GM21723 (cell line): ENCODE measurements around the gene ZNF71.

Experiments used
- ATAC-seq: cut with Tn5 transposase; IDR thresholded peaks from one replicate; pipeline ENCODE4 v1.9.1; 2021; ENCODE audit warnings: mild to moderate bottlenecking, moderate library complexity; ENCODE audit not compliant: unreplicated experiment

The ZNF71 gene

DNA sequence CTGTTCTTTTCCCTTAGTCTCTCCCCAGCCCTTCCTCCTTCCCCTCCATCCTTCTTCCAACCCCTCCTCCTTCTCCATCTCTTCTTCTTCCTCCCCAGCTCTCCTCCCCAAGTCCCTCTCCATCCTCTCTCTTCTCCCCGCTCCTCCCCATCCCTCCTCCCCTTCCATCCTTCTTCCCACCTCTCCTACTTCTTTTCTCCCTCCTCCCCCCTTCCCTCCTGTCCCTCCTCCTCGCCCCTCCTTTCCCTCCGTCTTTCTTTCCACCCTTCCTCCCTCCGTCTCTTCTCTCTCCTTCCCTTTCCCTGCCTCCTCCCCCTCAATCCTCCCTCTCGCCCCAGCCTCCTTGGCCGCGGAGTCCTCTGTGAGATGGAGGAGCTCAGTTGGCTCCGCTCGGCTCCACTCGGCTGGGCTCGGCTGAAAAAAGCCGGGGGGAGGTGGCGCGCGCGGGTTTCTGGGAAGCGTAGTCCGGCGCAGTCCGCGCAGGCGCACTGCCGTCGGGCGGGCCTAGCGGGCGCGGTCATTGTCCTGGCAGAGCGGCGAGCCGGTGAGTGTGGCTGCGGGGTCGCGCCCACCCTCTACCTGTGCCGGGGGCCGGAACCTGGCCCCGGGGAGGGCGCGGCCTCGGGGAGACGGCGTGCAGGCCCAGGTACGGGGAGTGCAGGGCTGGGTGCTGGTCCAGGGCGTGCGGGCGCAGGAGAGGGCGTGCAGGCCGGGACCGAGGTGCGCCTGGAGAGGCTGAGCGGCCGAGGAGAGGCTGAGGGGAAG, at the start of gene ZNF71:
TSS of gene ZNF71 (plus strand) at position 520 of the 765 bp plus-strand sequence. CDS start 6,257 bp downstream, outside the sequence.
- peak; percentile 88 for ATAC-seq

DNA sequence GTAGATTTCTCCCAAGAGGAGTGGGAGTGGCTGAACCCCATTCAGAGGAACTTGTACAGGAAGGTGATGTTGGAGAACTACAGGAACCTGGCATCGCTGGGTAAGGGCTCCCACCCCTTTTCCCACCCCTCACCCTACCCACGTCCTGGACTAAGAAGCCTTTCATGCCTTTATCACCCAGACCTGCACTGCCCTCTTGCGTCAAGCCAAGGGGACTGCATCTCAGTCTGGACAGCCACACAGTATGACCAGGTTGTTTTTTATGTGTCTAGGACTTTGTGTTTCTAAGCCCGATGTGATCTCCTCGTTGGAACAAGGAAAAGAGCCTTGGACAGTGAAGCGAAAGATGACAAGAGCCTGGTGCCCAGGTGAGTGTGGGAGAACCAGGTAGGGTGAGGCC, 47.6 kb upstream of the ZNF71 start:
- ATAC-seq: no peak

GRCh38 chr19:56554272-56554869, 40.7 kb upstream of the ZNF71 start:
- ATAC-seq: no peak

- ATAC-seq: no peak
Measured at GRCh38 chr19:56562766-56563165, 32.3 kb upstream of the ZNF71 start.

DNA sequence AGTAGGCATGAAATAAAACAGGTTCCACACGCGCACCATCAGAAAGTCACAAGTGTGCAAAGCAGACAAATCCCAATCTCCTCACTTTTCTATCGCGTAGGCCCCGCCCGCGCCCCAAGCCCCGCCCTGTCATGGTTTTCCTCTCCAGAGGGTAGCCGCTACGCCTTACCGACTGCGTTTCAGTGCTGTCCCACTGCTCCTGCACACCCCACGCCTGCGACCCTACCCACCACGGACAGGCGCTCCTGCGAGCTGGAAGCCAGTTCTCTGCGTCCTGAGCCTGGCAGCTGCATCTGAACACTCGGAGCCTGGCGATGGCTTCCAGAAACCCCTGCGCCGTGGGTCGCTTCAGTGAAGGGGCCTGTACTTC, 28.2 kb upstream of the ZNF71 start:
- ATAC-seq: peak; percentile 16

DNA sequence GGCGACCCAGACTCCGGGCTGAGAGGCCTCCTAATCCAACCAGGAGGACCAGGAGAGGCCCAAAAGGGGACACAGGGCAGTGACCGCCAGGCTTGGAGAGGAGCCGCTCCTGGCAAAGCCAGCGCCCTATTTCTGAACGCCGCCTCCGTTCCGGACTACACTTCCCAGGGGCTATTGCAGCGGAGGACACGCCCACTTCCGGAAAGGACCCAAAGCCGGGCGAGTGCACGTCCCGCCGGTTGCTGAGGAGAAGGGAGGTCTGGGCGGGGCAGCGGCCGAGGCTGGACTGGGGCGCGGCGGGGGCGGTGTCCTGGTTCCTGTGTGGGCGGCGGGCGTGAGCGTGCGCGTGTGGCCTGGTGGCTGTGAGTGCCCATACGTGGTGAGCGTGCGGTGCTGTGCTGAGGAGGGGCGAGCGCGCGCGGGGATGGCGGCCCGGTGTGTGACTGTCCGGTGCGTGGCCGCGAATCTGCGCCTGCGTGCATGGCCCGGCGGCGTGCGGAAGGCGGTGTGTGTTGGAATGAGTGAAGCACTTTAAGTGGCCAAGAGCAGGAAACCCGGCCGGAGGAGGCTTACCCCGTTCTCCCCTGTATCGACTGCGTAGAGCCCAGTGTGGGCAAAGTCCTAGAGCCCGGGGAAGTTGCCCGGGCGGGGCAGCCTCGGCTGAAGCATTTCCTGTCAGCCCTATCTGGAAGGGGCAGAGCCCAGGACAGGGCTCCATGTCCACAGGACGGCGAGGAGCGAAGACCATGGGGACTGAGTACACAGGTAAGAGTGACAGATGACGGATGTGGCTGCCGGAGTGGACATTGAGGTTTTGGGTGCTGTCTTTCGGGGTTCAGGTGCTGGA, 27.6 kb upstream of the ZNF71 start, which contains the start of gene ZNF470:
TSS of gene ZNF470 (plus strand) at position 195 of the 847 bp plus-strand sequence. CDS start 2,844 bp downstream, outside the sequence.
- ATAC-seq: peak; percentile 82

DNA sequence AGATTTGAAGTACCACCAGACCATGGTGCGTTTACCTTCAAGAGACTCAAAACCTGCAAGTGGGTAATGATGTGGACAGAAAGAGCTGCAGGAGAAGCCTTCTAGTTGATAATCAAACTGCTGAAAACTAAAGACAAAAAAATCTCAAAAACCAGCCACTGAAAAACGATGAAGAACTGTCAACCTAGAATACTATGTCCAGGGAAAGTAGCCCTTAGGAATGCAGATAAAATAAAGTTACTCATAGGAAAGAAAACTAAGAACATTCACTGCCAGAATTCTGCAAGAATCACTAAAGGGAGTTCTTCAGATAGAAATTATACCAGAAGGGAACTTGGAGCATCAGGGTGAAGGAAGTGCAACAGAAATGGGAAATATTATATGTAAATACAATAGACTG, 22.5 kb upstream of the ZNF71 start:
- ATAC-seq: no peak

DNA sequence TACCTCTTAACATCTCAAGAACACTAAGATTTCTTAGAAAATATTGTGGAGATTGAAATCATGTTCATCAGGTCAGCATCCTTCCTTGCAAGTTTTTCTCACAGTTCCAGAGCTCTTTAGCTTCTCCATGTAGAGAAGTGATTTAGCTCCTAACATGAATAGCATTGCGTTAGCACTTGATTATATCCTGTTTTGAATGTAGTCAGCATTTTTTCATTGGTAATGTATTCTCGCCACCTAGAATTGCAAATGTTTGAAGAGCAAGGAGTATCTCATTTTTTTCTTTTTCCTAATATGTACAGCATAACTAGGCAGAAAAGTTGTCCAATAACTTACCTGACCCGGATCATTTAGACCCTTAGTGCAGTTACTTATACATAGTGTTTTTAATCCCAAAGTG, 21.2 kb upstream of the ZNF71 start:
- no peak for ATAC-seq

GRCh38 chr19:56577719-56578602, 17.1 kb upstream of the ZNF71 start:
- no peak for ATAC-seq

DNA sequence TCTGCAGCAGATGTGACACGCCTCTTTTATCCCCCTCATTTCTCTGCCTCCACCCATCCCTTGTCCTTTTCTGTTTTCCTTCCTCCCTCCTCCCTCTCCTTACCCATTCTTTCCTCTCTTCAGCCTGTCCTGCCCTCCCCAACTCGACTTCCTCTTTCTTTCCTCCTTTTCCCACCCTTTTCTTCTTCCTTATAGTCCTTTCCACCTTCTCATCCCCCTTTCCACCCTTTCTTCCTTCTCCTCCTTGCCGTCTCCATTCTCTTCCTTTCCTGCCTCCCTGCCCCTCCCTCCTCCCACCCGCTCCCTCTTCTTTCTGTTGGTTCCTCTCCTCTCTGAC, 688 bp upstream of the ZNF71 start:
- no peak for ATAC-seq

- ATAC-seq: peak; percentile 26
Measured at GRCh38 chr19:56595548-56595899, 422 bp downstream of the ZNF71 start.

DNA sequence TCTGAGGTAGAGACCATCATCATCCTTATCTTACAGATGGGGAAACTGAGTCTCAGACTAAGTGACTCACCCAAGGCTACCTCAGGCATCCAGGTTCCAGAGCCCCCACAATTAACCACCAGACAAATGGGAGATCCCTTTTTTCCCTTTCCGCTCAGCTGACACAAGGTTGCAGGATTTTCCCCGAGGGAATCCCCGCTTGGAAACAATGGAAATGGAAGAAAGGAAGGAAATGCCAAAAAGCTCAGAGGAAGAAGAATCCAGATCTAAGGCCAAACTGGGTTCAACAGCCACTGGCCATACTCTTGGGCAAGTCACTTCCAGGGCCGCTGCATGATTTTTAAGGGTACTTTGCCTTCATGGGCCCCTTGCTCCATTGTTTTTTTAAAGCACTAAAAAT, 1.6 kb downstream of the ZNF71 start:
- ATAC-seq: no peak

GRCh38 chr19:56597696-56598095, 2.6 kb downstream of the ZNF71 start:
- no peak for ATAC-seq

- no peak for ATAC-seq
Measured at GRCh38 chr19:56601375-56601774, 6.3 kb downstream of the ZNF71 start.

DNA sequence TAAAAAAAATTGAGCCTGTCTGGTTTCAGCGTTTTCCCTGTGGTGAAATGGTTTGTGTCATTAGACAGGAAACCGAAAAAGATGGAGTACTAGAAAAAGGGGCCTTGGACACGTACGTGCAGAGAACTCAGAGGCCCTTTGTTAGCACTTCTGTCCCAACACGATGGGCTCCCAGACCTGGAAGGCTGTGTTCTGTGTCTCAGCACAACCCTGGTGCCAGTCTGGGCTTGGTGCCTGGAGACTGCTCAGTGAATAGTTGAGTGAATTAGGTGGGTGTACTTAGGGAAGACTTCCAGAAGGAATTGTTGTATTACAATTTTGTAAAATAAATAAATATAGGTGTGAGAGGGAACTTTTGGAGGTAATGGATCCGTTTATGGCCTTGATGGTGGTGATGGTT, 8.7 kb downstream of the ZNF71 start:
- ATAC-seq: no peak

DNA sequence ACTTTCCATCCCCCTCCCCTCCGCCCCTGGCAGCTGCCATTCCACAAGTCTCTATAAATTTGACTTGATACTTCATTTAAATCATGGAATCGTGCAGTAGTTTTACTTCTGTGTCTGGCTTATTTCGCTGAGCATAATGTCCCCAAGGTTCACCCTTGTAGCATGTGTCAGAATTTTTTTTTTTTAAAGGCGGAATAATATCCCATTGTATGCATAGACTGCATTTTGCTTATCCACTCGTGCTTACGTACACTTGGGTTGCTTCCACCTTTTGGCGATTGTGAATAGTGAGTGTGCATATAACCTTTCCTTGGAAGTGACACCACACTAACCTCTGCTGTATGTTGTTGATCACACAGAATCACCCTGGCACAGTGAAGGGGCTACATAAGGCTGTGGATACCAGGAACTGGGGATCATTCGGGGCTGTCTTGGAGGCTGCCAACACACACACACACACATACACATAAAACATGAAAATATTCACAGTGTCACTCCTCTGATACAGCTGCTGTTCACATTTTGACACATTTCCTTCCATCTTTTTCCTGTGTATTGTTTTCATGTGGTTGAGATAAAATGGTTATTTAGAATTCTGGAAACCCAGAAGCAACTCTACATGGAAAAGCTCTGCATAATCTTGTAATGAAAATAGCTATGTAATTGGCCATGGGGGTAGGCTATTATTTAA, 13.3 kb downstream of the ZNF71 start:
- ATAC-seq: no peak

DNA sequence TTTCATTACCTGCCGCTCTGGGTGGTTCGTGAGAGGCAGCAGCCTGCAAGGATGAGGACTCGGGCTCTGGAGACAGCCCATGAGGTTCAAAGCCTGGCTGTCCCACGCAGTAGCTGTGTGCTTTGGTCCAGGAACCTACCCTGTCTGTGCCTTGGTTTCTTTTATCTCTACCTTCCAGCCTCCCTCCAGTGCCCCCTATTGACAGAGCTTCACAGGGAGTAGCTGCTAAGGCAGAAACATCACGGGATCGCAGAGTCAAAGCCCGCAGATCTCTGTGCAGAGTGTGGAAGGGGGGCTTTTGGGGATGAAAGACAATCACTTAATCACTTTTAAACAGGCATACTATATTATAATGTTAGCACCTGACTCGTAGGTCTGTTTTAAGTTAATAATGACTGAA, 16.2 kb downstream of the ZNF71 start:
- ATAC-seq: no peak

GRCh38 chr19:56612737-56613136, 17.6 kb downstream of the ZNF71 start:
- ATAC-seq: no peak

GRCh38 chr19:56613639-56614038, 18.5 kb downstream of the ZNF71 start:
- no peak for ATAC-seq

GRCh38 chr19:56617531-56617930, 22.4 kb downstream of the ZNF71 start:
- no peak for ATAC-seq
